ENCODE measurements around the gene SPTSSA.

The SPTSSA gene

DNA sequence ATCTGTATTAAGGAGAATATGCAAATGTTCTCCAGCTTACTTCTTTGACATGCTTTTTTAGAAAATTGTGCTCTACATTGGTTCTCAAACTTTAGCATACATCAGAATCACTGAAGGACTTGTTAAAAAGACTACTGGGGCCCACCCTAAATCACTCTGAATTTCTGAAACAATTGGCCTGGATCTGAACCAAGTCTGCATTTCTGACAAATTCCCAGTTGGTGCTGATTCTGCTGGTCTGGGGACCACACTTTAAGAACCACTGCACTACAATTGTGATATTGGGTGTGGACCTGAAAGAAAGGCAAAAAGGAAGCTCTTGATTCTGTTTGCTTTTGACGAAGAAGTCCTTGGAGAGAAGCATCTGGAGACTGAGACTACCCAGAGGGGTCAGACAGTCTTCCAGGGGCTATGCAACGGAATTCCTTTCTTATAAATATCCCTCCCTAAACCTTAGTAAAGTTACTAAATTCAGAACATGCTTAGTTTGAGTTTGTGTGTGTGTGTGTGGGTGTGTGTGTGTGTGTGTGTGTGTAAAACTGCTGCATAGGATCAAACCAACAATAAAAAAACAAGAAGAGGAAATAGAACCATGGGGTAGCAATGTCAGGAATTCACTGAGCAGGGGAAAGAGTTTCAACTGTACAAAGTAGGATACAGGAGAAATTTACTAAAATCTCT is 40.6 kb upstream of the SPTSSA start:
- H4K20me1 ChIP-seq (ENCODE audit: low read depth, low read length): no peaks in the 10 kb centered on the region
- H3K36me3 ChIP-seq (ENCODE audit: low read length): no peaks in the 10 kb centered on the region
- no peaks in the 10 kb centered on the region for H3K79me2 ChIP-seq (ENCODE audit: insufficient read depth, low read length)
- H3K27ac ChIP-seq (ENCODE audit: low read depth, low read length): no peak overlapping the region
- no peak overlapping the region for H2AFZ ChIP-seq (ENCODE audit: low read depth, low read length, severe bottlenecking)
- H3K27me3 ChIP-seq (ENCODE audit: low read length): no peaks in the 10 kb centered on the region
- H3K4me3 ChIP-seq (ENCODE audit: insufficient read depth, low read length, poor library complexity, severe bottlenecking): no peak overlapping the region
- H3F3A ChIP-seq (ENCODE audit: insufficient read depth): no peaks in the 10 kb centered on the region
- H3K9me3 ChIP-seq (ENCODE audit: insufficient read depth, low read length): no peaks in the 10 kb centered on the region
- no peak overlapping the region for H3K4me2 ChIP-seq (ENCODE audit: low read depth, low read length, poor library complexity, severe bottlenecking)
- no peaks in the 10 kb centered on the region for H3K9me2 ChIP-seq (replicated peaks; ENCODE audit: insufficient read depth, low read length)
- no peak overlapping the region for H3K9ac ChIP-seq (ENCODE audit: low read length)
- TF ChIP-seq, protein P1, sequence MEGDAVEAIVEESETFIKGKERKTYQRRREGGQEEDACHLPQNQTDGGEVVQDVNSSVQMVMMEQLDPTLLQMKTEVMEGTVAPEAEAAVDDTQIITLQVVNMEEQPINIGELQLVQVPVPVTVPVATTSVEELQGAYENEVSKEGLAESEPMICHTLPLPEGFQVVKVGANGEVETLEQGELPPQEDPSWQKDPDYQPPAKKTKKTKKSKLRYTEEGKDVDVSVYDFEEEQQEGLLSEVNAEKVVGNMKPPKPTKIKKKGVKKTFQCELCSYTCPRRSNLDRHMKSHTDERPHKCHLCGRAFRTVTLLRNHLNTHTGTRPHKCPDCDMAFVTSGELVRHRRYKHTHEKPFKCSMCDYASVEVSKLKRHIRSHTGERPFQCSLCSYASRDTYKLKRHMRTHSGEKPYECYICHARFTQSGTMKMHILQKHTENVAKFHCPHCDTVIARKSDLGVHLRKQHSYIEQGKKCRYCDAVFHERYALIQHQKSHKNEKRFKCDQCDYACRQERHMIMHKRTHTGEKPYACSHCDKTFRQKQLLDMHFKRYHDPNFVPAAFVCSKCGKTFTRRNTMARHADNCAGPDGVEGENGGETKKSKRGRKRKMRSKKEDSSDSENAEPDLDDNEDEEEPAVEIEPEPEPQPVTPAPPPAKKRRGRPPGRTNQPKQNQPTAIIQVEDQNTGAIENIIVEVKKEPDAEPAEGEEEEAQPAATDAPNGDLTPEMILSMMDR (IDR thresholded peaks at IDR 0.05; ENCODE audit: insufficient read depth, low read length, poor library complexity, severe bottlenecking): no peak
- no peak for TF ChIP-seq EZH2phosphoT487 (conservative IDR thresholded peaks at IDR 0.05; ENCODE audit: low read length)

DNA sequence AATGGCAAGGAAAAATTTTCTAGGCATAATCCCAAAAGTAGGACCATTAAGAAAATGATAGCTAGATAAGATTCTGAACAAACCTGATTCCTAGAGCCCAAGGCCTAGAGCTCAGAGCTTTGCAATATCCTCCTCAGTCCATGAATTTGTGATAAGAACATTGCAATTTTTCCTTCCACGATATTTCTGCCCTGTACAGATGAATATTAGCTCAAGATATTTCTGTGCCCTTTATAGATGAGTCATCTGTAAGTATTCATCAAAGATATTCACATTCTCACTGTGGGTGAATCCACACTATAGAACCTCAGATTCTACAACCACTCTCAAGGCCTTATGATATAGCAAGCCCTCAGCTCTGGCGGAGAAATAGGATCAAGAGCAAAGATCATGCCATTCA is 40.0 kb upstream of the SPTSSA start:
- TF ChIP-seq, protein P1 (IDR thresholded peaks at IDR 0.05; ENCODE audit: insufficient read depth, low read length, poor library complexity, severe bottlenecking): no peak
- TF ChIP-seq EZH2phosphoT487 (conservative IDR thresholded peaks at IDR 0.05; ENCODE audit: low read length): no peak
- H3K9ac ChIP-seq (ENCODE audit: low read length): no peak overlapping the region
- no peaks in the 10 kb centered on the region for H3K27me3 ChIP-seq (ENCODE audit: low read length)
- H3K4me2 ChIP-seq (ENCODE audit: low read depth, low read length, poor library complexity, severe bottlenecking): no peak overlapping the region
- no peak overlapping the region for H3K27ac ChIP-seq (ENCODE audit: low read depth, low read length)
- H4K20me1 ChIP-seq (ENCODE audit: low read depth, low read length): no peaks in the 10 kb centered on the region
- H3K4me3 ChIP-seq (ENCODE audit: insufficient read depth, low read length, poor library complexity, severe bottlenecking): no peak overlapping the region
- H3K36me3 ChIP-seq (ENCODE audit: low read length): no peaks in the 10 kb centered on the region
- no peaks in the 10 kb centered on the region for H3F3A ChIP-seq (ENCODE audit: insufficient read depth)
- no peaks in the 10 kb centered on the region for H3K9me3 ChIP-seq (ENCODE audit: insufficient read depth, low read length)
- H2AFZ ChIP-seq (ENCODE audit: low read depth, low read length, severe bottlenecking): no peak overlapping the region
- no peaks in the 10 kb centered on the region for H3K9me2 ChIP-seq (replicated peaks; ENCODE audit: insufficient read depth, low read length)
- H3K79me2 ChIP-seq (ENCODE audit: insufficient read depth, low read length): no peaks in the 10 kb centered on the region

DNA sequence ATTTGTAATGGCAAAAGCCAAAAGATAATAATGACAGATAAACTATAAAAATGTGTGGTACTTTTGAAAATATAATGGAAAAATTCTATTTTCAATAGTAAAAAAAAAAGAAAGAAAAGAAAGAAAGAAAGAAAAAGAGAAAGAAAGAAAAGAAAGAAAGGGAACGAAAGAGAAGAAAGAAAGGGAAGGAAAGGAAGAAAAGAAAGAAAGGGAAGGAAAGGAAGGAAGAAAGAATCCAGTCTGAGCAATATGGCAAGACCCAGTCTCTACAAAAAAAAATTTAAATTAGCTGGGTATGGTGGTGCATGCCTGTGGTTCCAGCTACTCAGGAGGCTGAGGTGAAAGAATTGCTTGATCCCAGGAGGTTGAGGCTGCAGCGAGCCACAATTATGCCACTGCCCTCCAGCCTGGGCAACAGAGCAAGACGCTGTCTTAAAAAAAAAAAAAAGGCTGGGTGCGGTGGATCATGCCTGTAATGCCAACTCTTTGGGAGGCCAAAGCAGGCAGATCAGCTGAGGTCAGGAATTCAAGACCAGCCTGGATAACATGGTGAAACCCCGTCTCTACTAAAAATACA is 39.1 kb upstream of the SPTSSA start:
- Histone ChIP-seq H3K27me3 (ENCODE audit: low read length) (no peaks in the 10 kb centered on the region), H4K20me1 (ENCODE audit: low read depth, low read length) (no peaks in the 10 kb centered on the region), H3K9ac (ENCODE audit: low read length) (no peak overlapping the region), H3K4me3 (ENCODE audit: insufficient read depth, low read length, poor library complexity, severe bottlenecking) (no peak overlapping the region), H3K4me2 (ENCODE audit: low read depth, low read length, poor library complexity, severe bottlenecking) (no peak overlapping the region), H3K9me2 (replicated peaks; ENCODE audit: insufficient read depth, low read length) (no peaks in the 10 kb centered on the region), H3K79me2 (ENCODE audit: insufficient read depth, low read length) (no peaks in the 10 kb centered on the region), H3K36me3 (ENCODE audit: low read length) (no peaks in the 10 kb centered on the region), H3K27ac (ENCODE audit: low read depth, low read length) (no peak overlapping the region), H2AFZ (ENCODE audit: low read depth, low read length, severe bottlenecking) (no peak overlapping the region), H3K9me3 (ENCODE audit: insufficient read depth, low read length) (no peaks in the 10 kb centered on the region), H3F3A (ENCODE audit: insufficient read depth) (no peaks in the 10 kb centered on the region)
- no peak for TF ChIP-seq EZH2phosphoT487 (conservative IDR thresholded peaks at IDR 0.05; ENCODE audit: low read length)
- TF ChIP-seq, protein P1 (IDR thresholded peaks at IDR 0.05; ENCODE audit: insufficient read depth, low read length, poor library complexity, severe bottlenecking): no peak
